K562 (cell line): ENCODE measurements around the gene SUFU. TPM values are rescaled to one million over a fixed set of nuclear protein-coding genes. Genes with fewer than 3 reads are reported as not detected.

ENCODE experiments used
- BCL6 ChIP-seq: fragments of 250-450 bp; sonication (Bioruptor Pico); IDR thresholded peaks from 2 replicates; pipeline ENCODE4 v1.4.0; 2020
- CBX5 ChIP-seq: IDR thresholded peaks from 2 replicates; pipeline ENCODE4 v1.6.1; 2014; ENCODE audit warnings: low read depth, borderline replicate concordance
- CTCF ChIP-seq, 3 experiments: IDR thresholded peaks in 2 of 3; conservative IDR thresholded peaks in 1 of 3; 2 replicates each; pipeline ENCODE4 v1.5.1; 2011 to 2012; ENCODE audit warnings: low read length in 3 of 3, mild to moderate bottlenecking in 3 of 3, control low read depth in 2 of 3, improper control_type of control experiment in 1 of 3, inconsistent platforms in 1 of 3, low read depth in 1 of 3, mixed read lengths in 1 of 3, moderate library complexity in 1 of 3; ENCODE audit not compliant: insufficient read depth in 2 of 3
- JUNB ChIP-seq: fragments of 450-650 bp; formaldehyde crosslinking; conservative IDR thresholded peaks from 2 replicates; pipeline ENCODE4 v1.4.0; 2020; ENCODE audit warnings: mild to moderate bottlenecking
- TBL1XR1 ChIP-seq, 2 experiments: IDR thresholded peaks; 2 replicates each; pipeline ENCODE4 v1.6.1; 2012; ENCODE audit warnings: improper control_type of control experiment in 2 of 2, low read length in 2 of 2, mild to moderate bottlenecking in 1 of 2
- ZNF76 ChIP-seq: fragments of 250-450 bp; sonication (Bioruptor Pico); IDR thresholded peaks from 2 replicates; pipeline ENCODE4 v1.4.0; 2020; ENCODE audit warnings: mild to moderate bottlenecking, moderate library complexity, borderline replicate concordance
- polyA plus RNA-seq, 8 experiments: library from polyadenylated mRNA; depleted of rRNA in 4 of 8; stranded (reverse) in 5 of 8; unstranded in 3 of 8; fragments of >200 nt; fragmentation: Nextera tagmentation in 2 of 8; fragmentation: Illumina TruSeq in 1 of 8; extraction: Ambion mirVana in 2 of 8; extraction: Trizol in 1 of 8; gene quantifications; 2 replicates each; pipeline versions ENCODE4 v1.2.1 to v1.2.3, GENCODE V29; 2011 to 2014; ENCODE audit warnings: inconsistent platforms in 1 of 8, missing spikeins in 1 of 8
- total RNA-seq, 7 experiments: library from RNA; depleted of rRNA in 6 of 7; stranded (reverse); fragments of >200 nt in 6 of 7; fragmentation: Illumina TruSeq in 2 of 7; extraction: Trizol in 2 of 7; gene quantifications; 2 replicates each; pipeline versions ENCODE4 v1.2.1 to v1.2.3, GENCODE V29; 2011 to 2021; ENCODE audit warnings: low replicate concordance in 1 of 7
- TF ChIP-seq, protein P1 (sequence below): fragments of 450-650 bp; IDR thresholded peaks from 2 replicates; pipeline ENCODE4 v1.6.1; 2017; ENCODE audit warnings: antibody characterized with exemption
- TF ChIP-seq, protein P2 (sequence below): fragments of 450-650 bp; IDR thresholded peaks from 2 replicates; pipeline ENCODE4 v1.6.1; 2017; ENCODE audit warnings: antibody characterized with exemption, mild to moderate bottlenecking
- TF ChIP-seq, protein P3 (sequence below): fragments of 450-650 bp; IDR thresholded peaks from 2 replicates; pipeline ENCODE4 v1.6.1; 2016; ENCODE audit warnings: antibody characterized with exemption

The SUFU gene
- total and polyA plus RNA-seq, 9 of the 15 experiments (the other 6 are each of a cell fraction or from before 2014, with no cell fraction given) = 0.59 to 6.3 (median 0.82) TPM

GRCh38 chr10:102614888-102615287, 111.1 kb downstream of the SUFU start (continued):
- TF ChIP-seq CTCF (IDR thresholded peaks at IDR 0.05 in 2 of 3, conservative IDR thresholded peaks at IDR 0.05 in 1 of 3; ENCODE audit: insufficient read depth in 2 of 3, low read depth in 1 of 3, low read length in 3 of 3) = no peak
- TF ChIP-seq JUNB (CRISPR knock-in tag) = no peak
- TF ChIP-seq, protein P1, sequence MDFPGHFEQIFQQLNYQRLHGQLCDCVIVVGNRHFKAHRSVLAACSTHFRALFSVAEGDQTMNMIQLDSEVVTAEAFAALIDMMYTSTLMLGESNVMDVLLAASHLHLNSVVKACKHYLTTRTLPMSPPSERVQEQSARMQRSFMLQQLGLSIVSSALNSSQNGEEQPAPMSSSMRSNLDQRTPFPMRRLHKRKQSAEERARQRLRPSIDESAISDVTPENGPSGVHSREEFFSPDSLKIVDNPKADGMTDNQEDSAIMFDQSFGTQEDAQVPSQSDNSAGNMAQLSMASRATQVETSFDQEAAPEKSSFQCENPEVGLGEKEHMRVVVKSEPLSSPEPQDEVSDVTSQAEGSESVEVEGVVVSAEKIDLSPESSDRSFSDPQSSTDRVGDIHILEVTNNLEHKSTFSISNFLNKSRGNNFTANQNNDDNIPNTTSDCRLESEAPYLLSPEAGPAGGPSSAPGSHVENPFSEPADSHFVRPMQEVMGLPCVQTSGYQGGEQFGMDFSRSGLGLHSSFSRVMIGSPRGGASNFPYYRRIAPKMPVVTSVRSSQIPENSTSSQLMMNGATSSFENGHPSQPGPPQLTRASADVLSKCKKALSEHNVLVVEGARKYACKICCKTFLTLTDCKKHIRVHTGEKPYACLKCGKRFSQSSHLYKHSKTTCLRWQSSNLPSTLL = no peak
- no peak for TF ChIP-seq ZNF76 (CRISPR knock-in tag)
- no peak for TF ChIP-seq CBX5
- no peak for TF ChIP-seq BCL6
- TF ChIP-seq TBL1XR1 (IDR thresholded peaks at IDR 0.05; ENCODE audit: low read length in 2 of 2) = no peak
- TF ChIP-seq, protein P2, sequence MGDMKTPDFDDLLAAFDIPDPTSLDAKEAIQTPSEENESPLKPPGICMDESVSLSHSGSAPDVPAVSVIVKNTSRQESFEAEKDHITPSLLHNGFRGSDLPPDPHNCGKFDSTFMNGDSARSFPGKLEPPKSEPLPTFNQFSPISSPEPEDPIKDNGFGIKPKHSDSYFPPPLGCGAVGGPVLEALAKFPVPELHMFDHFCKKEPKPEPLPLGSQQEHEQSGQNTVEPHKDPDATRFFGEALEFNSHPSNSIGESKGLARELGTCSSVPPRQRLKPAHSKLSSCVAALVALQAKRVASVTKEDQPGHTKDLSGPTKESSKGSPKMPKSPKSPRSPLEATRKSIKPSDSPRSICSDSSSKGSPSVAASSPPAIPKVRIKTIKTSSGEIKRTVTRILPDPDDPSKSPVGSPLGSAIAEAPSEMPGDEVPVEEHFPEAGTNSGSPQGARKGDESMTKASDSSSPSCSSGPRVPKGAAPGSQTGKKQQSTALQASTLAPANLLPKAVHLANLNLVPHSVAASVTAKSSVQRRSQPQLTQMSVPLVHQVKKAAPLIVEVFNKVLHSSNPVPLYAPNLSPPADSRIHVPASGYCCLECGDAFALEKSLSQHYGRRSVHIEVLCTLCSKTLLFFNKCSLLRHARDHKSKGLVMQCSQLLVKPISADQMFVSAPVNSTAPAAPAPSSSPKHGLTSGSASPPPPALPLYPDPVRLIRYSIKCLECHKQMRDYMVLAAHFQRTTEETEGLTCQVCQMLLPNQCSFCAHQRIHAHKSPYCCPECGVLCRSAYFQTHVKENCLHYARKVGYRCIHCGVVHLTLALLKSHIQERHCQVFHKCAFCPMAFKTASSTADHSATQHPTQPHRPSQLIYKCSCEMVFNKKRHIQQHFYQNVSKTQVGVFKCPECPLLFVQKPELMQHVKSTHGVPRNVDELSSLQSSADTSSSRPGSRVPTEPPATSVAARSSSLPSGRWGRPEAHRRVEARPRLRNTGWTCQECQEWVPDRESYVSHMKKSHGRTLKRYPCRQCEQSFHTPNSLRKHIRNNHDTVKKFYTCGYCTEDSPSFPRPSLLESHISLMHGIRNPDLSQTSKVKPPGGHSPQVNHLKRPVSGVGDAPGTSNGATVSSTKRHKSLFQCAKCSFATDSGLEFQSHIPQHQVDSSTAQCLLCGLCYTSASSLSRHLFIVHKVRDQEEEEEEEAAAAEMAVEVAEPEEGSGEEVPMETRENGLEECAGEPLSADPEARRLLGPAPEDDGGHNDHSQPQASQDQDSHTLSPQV = no peak
- TF ChIP-seq, protein P3, sequence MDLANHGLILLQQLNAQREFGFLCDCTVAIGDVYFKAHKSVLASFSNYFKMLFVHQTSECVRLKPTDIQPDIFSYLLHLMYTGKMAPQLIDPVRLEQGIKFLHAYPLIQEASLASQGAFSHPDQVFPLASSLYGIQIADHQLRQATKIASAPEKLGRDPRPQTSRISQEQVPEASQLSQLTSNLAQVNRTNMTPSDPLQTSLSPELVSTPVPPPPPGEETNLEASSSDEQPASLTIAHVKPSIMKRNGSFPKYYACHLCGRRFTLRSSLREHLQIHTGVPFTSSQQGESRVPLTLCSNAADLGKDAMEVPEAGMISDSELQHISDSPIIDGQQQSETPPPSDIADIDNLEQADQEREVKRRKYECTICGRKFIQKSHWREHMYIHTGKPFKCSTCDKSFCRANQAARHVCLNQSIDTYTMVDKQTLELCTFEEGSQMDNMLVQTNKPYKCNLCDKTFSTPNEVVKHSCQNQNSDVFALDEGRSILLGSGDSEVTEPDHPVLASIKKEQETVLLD = no peak
